ENCODE measurements around the gene P3H1. TPM values are rescaled to one million over a fixed set of nuclear protein-coding genes. Genes with fewer than 3 reads are reported as not detected.

P3H1 gene
- total RNA-seq, 4 donors from 2014 or later, result 19.4 to 151 (median 27.9) TPM

GRCh38 chr1:42747125-42747524 lies 19.7 kb downstream of the P3H1 start:
- TF ChIP-seq POLR2A (IDR thresholded peaks at IDR 0.05) (no peak), CTCF (IDR thresholded peaks at IDR 0.05) (peak; percentile 11 to 81 (median 68))
- H3K4me3 ChIP-seq, result no peak overlapping the region
- no peaks in the 10 kb centered on the region for H3K9me3 ChIP-seq
- H3K4me1 ChIP-seq, result no peaks in the 10 kb centered on the region
- peak in 2 of 3 donors; percentile 72 to 73 for DNase-seq
- no peaks in the 10 kb centered on the region for H3K27me3 ChIP-seq
- no peak overlapping the region for H3K27ac ChIP-seq
- peaks cover 0 to 30% (median 0%) of the 10 kb centered on the region in 3 donors for H3K36me3 ChIP-seq

GRCh38 chr1:42746436-42747105 lies 20.3 kb downstream of the P3H1 start:
- TF ChIP-seq CTCF (IDR thresholded peaks at IDR 0.05) (no peak), POLR2A (IDR thresholded peaks at IDR 0.05) (no peak)
- Histone ChIP-seq H3K27ac (no peak overlapping the region), H3K36me3 (peaks cover 0 to 25% (median 0%) of the 10 kb centered on the region in 3 donors), H3K4me1 (no peaks in the 10 kb centered on the region), H3K27me3 (no peaks in the 10 kb centered on the region), H3K9me3 (no peaks in the 10 kb centered on the region), H3K4me3 (no peak overlapping the region)
- no peak for DNase-seq

GRCh38 chr1:42745851-42746250 lies 21.0 kb downstream of the P3H1 start:
- TF ChIP-seq POLR2A (IDR thresholded peaks at IDR 0.05) (no peak), CTCF (IDR thresholded peaks at IDR 0.05) (no peak)
- Histone ChIP-seq H3K36me3 (peaks cover 0 to 23% (median 0%) of the 10 kb centered on the region in 3 donors), H3K4me1 (no peaks in the 10 kb centered on the region), H3K27me3 (no peaks in the 10 kb centered on the region), H3K9me3 (no peaks in the 10 kb centered on the region), H3K27ac (no peak overlapping the region), H3K4me3 (no peak overlapping the region)
- DNase-seq, result no peak

- peak in 1 of 3 donors; percentile 22 for DNase-seq
- H3K4me3 ChIP-seq, result no peak overlapping the region
- H3K27ac ChIP-seq, result no peak overlapping the region
- peaks cover 0 to 14% (median 0%) of the 10 kb centered on the region in 3 donors for H3K36me3 ChIP-seq
- no peaks in the 10 kb centered on the region for H3K27me3 ChIP-seq
- H3K4me1 ChIP-seq, result no peaks in the 10 kb centered on the region
- no peak for TF ChIP-seq CTCF (IDR thresholded peaks at IDR 0.05)
- TF ChIP-seq POLR2A (IDR thresholded peaks at IDR 0.05), result no peak
- no peaks in the 10 kb centered on the region for H3K9me3 ChIP-seq
These were observed 22.7 kb downstream of the P3H1 start for GRCh38 chr1:42744148-42744413.

GRCh38 chr1:42743317-42744147 lies 23.3 kb downstream of the P3H1 start:
- Histone ChIP-seq H3K27me3 (no peaks in the 10 kb centered on the region), H3K4me3 (no peak overlapping the region), H3K9me3 (no peaks in the 10 kb centered on the region), H3K27ac (no peak overlapping the region), H3K36me3 (peaks cover 0 to 8% (median 0%) of the 10 kb centered on the region in 3 donors), H3K4me1 (no peaks in the 10 kb centered on the region)
- DNase-seq, result peak in 1 of 3 donors; percentile 21
- TF ChIP-seq CTCF (IDR thresholded peaks at IDR 0.05) (no peak), POLR2A (IDR thresholded peaks at IDR 0.05) (no peak)
